H1 (cell line): Measurements from ENCODE around the gene DRC7.

Source experiments
- CTCF ChIP-seq, 3 experiments: IDR thresholded peaks; 1 replicate in 2 of 3; 2 replicates in 1 of 3; pipeline versions ENCODE4 v1.5.1 to v1.6.1; 2011; ENCODE audit warnings: low read length in 3 of 3, mild to moderate bottlenecking in 3 of 3, inconsistent platforms in 2 of 3, low read depth in 1 of 3, moderate library complexity in 1 of 3; ENCODE audit not compliant: insufficient read depth in 1 of 3; ENCODE audit errors: control extremely low read depth in 1 of 3
- POLR2AphosphoS5 ChIP-seq: IDR thresholded peaks from 2 replicates; pipeline ENCODE4 v1.6.1; 2011; ENCODE audit warnings: low read depth, low read length
- SP4 ChIP-seq: IDR thresholded peaks from 2 replicates; pipeline ENCODE4 v1.6.1; 2012; ENCODE audit warnings: low read length, inconsistent platforms

- no peak for TF ChIP-seq CTCF (IDR thresholded peaks at IDR 0.05; ENCODE audit: control extremely low read depth in 1 of 3, insufficient read depth in 1 of 3, low read depth in 1 of 3, low read length in 3 of 3)
- TF ChIP-seq SP4: no peak
- no peak for TF ChIP-seq POLR2AphosphoS5
Observed at GRCh38 chr16:57741660-57742191, 47.1 kb downstream of the DRC7 start.
